GM21423 (cell line): ENCODE results near the gene CCDC28B.

Experiments
- ATAC-seq: cut with Tn5 transposase; IDR thresholded peaks from one replicate; pipeline ENCODE4 v1.9.1; 2021; ENCODE audit warnings: mild to moderate bottlenecking, moderate library complexity; ENCODE audit not compliant: unreplicated experiment

The CCDC28B gene

DNA sequence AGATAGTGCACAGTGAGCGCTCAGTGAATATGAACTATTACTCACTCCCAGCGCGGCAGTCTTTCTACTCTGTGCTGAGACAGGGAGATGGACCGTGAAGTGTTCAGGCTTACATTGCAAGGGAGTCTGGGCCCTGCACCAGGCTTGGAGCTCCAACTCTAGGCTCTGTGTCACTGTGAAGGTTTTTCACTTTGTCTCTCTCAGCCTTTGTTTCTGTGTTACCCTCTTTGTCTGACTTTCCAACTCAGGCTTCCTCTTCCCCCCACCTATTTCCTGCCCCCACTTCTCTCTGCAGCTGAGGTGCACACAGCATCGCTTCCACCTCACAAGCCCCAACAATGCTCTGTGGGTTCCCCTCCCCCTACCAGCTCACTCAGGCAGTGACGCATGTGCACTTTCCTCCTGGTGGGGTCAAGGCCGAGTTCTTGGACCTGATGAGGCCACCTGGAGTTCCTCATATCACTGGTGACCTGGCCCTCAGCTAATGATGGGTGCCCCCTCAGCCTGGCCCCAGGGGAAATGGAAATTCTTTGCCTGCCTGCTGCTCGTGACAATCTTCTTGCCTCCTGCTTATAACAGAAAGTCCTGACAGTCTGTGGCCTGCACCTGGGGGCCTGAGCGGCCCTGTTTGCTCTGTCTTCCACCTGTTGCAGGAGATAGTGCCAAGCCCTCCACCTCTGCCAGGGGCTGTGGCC is 49.6 kb downstream of the CCDC28B start:
- ATAC-seq, result peak; percentile 70

DNA sequence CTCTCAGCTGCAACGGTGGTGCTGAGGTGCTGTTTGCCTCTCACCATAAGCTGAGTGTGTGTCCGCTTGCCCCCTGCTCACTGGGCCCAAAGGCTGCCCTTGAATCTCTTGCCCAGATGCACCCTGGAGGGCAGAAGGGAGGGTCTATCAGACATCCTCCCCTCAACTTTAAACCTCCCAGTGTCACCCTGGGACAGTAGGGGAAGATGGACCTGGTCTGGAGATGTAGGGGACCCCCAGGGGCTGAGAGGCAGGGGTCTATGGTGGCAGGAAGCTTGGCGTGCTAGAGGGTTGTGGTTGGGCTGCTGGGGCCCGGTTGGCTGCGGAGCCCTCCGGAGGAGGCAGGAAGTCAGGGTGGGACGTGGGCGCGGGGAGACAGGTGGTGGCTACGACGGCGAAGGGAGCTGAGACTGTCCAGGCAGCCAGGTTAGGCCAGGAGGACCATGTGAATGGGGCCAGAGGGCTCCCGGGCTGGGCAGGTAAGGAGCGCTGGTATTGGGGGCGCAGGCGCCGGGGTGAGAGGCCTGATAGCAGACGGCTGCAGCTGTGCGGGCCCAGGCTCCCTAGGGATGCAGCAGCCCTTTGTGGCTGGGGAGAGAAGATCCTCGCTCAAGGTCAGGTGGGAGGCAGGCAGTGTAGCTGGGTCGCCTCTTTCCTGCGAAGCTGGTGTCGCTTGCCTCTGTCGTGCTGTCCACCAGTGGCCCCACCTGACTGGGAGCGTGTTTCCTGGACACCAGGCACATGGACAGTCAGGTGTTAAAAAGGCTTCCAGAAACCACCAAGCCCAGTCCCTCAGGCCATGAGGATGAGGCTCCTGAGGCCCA is 50.7 kb downstream of the CCDC28B start, which contains the start of gene LCK:
Gene LCK, plus strand, starts transcription at position 373 of the 824 bp plus-strand sequence. CDS start 23,065 bp downstream, outside the sequence.
- peak; percentile 25 for ATAC-seq
